ENCODE results near the gene IL1R2. TPM values are rescaled to one million over a fixed set of nuclear protein-coding genes. Genes with fewer than 3 reads are reported as not detected.

The IL1R2 gene
- total RNA-seq, 3 donors from 2014 or later: 17.9 to 40.3 (median 39.8) TPM

- intact Hi-C loops (cut with DNase I, micrococcal nuclease): no loop called here
- DNase-seq: no peak
- no peaks in the 10 kb centered on the region for H3K4me1 ChIP-seq (ENCODE audit: low read depth)
- no peak overlapping the region for H3K4me3 ChIP-seq
- TF ChIP-seq CTCF (IDR thresholded peaks at IDR 0.05): no peak
- ATAC-seq: no peak
- H3K36me3 ChIP-seq (ENCODE audit: low read depth): no peaks in the 10 kb centered on the region
- H3K9me3 ChIP-seq: no peaks in the 10 kb centered on the region
These were observed 39.2 kb downstream of the IL1R2 start for GRCh38 chr2:102030855-102031527.

DNA sequence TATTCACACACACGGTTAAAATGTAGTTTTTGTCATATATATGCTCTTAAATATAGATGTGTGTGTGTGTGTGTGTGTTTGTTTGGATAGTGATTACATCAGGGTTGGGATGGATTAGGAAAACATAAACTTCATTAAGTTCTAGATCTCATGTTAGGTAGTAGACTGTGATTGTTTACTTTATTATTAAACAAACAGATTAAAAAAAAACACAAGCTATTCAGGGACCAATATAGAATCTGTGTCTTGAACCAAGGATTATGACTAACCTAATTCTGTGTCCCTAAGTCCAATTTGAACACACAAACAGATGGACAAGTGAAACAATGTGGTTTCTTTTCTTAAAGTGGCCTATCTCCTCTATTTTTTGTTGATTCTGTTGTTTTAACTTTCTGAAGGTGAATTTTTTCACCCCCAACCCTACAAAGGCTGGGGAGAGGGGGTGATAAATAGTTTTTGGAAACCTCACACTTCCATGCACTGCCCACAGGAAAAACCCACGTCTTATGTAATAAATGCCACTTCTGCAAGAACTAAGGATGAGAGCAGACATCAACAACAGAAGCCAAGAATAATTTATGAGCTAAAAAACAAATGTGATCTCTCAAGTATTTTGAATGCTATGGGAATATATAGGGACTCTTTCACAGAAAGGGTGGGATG is 40.7 kb downstream of the IL1R2 start:
- ATAC-seq: no peak

DNA sequence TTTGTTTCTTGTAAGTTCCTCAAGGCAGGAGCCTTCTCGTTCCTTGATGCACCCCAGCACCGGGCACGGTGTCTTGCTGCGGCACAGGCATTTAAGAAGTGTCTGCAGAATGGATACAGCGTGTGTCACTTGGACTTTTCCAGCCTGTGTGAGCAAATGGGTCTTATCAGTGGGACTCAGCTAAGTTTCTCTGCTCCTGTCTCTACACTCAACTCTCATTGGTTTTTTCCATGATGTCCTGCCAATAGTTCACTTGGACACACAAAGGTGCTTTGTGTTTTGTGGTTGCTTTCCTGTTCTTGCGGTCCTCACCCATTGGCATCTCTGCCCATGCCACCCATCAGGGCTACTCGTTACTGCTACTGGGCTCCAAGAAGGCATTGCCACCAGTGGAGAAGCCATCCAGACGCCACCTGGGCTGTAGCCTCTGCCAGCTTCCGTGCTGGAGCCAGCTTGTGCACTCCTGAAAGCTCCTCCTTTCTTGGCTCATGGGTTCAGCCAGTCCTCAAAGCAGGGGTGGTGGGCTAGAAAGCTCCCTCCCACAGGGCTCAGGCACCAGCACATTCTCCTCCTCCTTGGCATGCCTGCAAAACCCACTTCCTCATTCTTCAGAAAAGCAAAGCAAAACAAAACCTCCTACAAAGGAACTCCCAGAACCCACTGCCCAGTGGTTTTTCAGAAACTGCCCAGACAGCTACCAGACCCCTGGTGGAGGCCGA is 41.4 kb downstream of the IL1R2 start:
- DNase-seq (peak; percentile 39 to 65 (median 55)), ATAC-seq (peak; percentile 70)
- intact Hi-C loops (cut with DNase I, micrococcal nuclease): no loop called here
- no peak for TF ChIP-seq CTCF (IDR thresholded peaks at IDR 0.05)
- Histone ChIP-seq H3K4me1 (ENCODE audit: low read depth) (no peaks in the 10 kb centered on the region), H3K4me3 (no peak overlapping the region), H3K9me3 (no peaks in the 10 kb centered on the region), H3K36me3 (ENCODE audit: low read depth) (no peaks in the 10 kb centered on the region)

More for the DNA sequence above, 40.7 kb downstream of the IL1R2 start:
- no peaks in the 10 kb centered on the region for H3K36me3 ChIP-seq (ENCODE audit: low read depth)
- no peak for TF ChIP-seq CTCF (IDR thresholded peaks at IDR 0.05)
- H3K9me3 ChIP-seq: no peaks in the 10 kb centered on the region
- intact Hi-C loops (cut with DNase I, micrococcal nuclease): no loop called here
- no peak for DNase-seq
- H3K4me3 ChIP-seq: no peak overlapping the region
- no peaks in the 10 kb centered on the region for H3K4me1 ChIP-seq (ENCODE audit: low read depth)

- no peak for TF ChIP-seq CTCF (IDR thresholded peaks at IDR 0.05)
- ATAC-seq: peak; percentile 34
- no peaks in the 10 kb centered on the region for H3K4me1 ChIP-seq (ENCODE audit: low read depth)
- intact Hi-C loops (cut with DNase I, micrococcal nuclease): no loop called here
- DNase-seq: no peak
- H3K36me3 ChIP-seq (ENCODE audit: low read depth): no peaks in the 10 kb centered on the region
- no peak overlapping the region for H3K4me3 ChIP-seq
- no peaks in the 10 kb centered on the region for H3K9me3 ChIP-seq
These were observed 42.3 kb downstream of the IL1R2 start for GRCh38 chr2:102033750-102034682.

Data from mucosa of descending colon (tissue), 3 donors.